K562 (cell line): Measurements from ENCODE around the gene CNGA4. TPM values are rescaled to one million over a fixed set of nuclear protein-coding genes. Genes with fewer than 3 reads are reported as not detected.

Experiments
- ATAC-seq: fragments of 200-7000 bp; cut with Tn5 transposase; 3 replicates; pipeline ENCODE4 v1.9.1; 2020; ENCODE audit warnings: moderate library complexity
- BruUV-seq: library from RNA; stranded (reverse); fragments of 400-500 nt; replicated peaks from 2 replicates; lab custom pipeline; 2021; lab: Mats Ljungman, UMichigan
- CTCF ChIA-PET: fragments of 300-600 bp; formaldehyde crosslinking; extraction: SDS; loops from one replicate; lab custom pipeline; 2021; ENCODE audit warnings: low intra/inter-chr PET ratio; lab: Yijun Ruan, JAX
- POLR2A ChIA-PET: fragments of 300-600, 350-650 bp; sonication (Branson Sonifier 250); formaldehyde crosslinking; extraction: SDS; loops from one replicate; lab custom pipeline; 2021; ENCODE audit warnings: antibody characterized with exemption, inconsistent platforms; lab: Yijun Ruan, JAX
- DNase-seq, 4 experiments: peaks; one replicate each; pipeline versions ENCODE4 v3.0.0 to v3.0.0-alpha.2; 2011 to 2018; ENCODE audit warnings: low spot score in 3 of 4, mixed read lengths in 3 of 4; ENCODE audit errors: extremely low read depth in 1 of 4
- FAIRE-seq: peaks from 2 replicates; lab custom pipeline; 2011; peaks lifted over from hg19 to GRCh38; lab: Jason Lieb, UNC
- H2AFZ ChIP-seq: 2 replicates; pipeline ENCODE4 v1.6.0; 2011; ENCODE audit warnings: low read depth, low read length, control low read depth, inconsistent platforms
- H3K27ac ChIP-seq: fragments of 200-600 bp; 3 replicates; pipeline ENCODE4 v1.8.0; 2011; ENCODE audit warnings: low read depth, mild to moderate bottlenecking, control low read depth, inconsistent platforms, low read length, moderate library complexity, mixed read lengths; ENCODE audit errors: extremely low read depth
- H3K27me3 ChIP-seq, 2 experiments: fragments of 300-600 bp in 1 of 2; 2 replicates in 1 of 2; 3 replicates in 1 of 2; pipeline versions ENCODE4 v1.6.0 to v1.8.0; 2011; ENCODE audit warnings: inconsistent platforms in 2 of 2, low read length in 2 of 2, mild to moderate bottlenecking in 1 of 2, mixed read lengths in 1 of 2, moderate library complexity in 1 of 2; ENCODE audit not compliant: control insufficient read depth in 2 of 2, insufficient read depth in 2 of 2
- H3K36me3 ChIP-seq: fragments of 300-600 bp; 3 replicates; pipeline ENCODE4 v1.8.0; 2011; ENCODE audit warnings: mild to moderate bottlenecking, low read length, inconsistent platforms; ENCODE audit not compliant: control insufficient read depth, insufficient read depth
- H3K4me1 ChIP-seq, 2 experiments: fragments of 200-600 bp in 1 of 2; replicated peaks in 1 of 2; 2 replicates in 1 of 2; 3 replicates in 1 of 2; pipeline versions ENCODE4 v1.5.1 to v1.8.0; 2011; ENCODE audit warnings: inconsistent platforms in 2 of 2, low read length in 2 of 2, mild to moderate bottlenecking in 1 of 2, mixed read lengths in 1 of 2, moderate library complexity in 1 of 2; ENCODE audit not compliant: control insufficient read depth in 2 of 2, insufficient read depth in 2 of 2
- H3K4me2 ChIP-seq: 2 replicates; pipeline ENCODE4 v1.6.1; 2011; ENCODE audit warnings: low read length, control low read depth, inconsistent platforms, mixed read lengths; ENCODE audit not compliant: insufficient read depth
- H3K4me3 ChIP-seq: fragments of 200-600 bp; sonication (generic), shearing (Covaris generic); 2 replicates; pipeline ENCODE4 v1.5.1; 2016; ENCODE audit warnings: control low read depth, inconsistent platforms
- H3K79me2 ChIP-seq: fragments of 200-600 bp; 3 replicates; pipeline ENCODE4 v1.8.0; 2011; ENCODE audit warnings: low read length, inconsistent platforms; ENCODE audit not compliant: control insufficient read depth, insufficient read depth
- H3K9ac ChIP-seq, 2 experiments: 2 replicates each; pipeline versions ENCODE4 v1.6.0 to v1.6.1; 2011; ENCODE audit warnings: low read depth in 2 of 2, low read length in 2 of 2, control low read depth in 1 of 2, inconsistent platforms in 1 of 2, mild to moderate bottlenecking in 1 of 2, mixed read lengths in 1 of 2; ENCODE audit not compliant: insufficient read depth in 1 of 2
- H3K9me1 ChIP-seq: one replicate; pipeline ENCODE4 v1.6.0; 2011; ENCODE audit warnings: inconsistent platforms, mild to moderate bottlenecking, low read length, moderate library complexity; ENCODE audit not compliant: control insufficient read depth, insufficient read depth
- H3K9me3 ChIP-seq: replicated peaks from 2 replicates; pipeline ENCODE4 v1.5.1; 2011; ENCODE audit warnings: low read depth, low read length, inconsistent platforms; ENCODE audit not compliant: control insufficient read depth, insufficient read depth
- H4K20me1 ChIP-seq: replicated peaks from 2 replicates; pipeline ENCODE4 v1.6.1; 2011; ENCODE audit warnings: low read length, inconsistent platforms, mixed read lengths; ENCODE audit not compliant: control insufficient read depth, insufficient read depth
- CBFA2T2 ChIP-seq: fragments of 450-650 bp; conservative IDR thresholded peaks from 2 replicates; pipeline ENCODE4 v1.6.1; 2017; ENCODE audit warnings: mild to moderate bottlenecking
- CTCFL ChIP-seq: IDR thresholded peaks from 2 replicates; pipeline ENCODE4 v1.6.1; 2011; ENCODE audit warnings: borderline replicate concordance, low read depth, mild to moderate bottlenecking, moderate library complexity, low read length; ENCODE audit not compliant: insufficient read depth, poor library complexity, severe bottlenecking
- ETV5 ChIP-seq: sonication (generic); formaldehyde crosslinking; IDR thresholded peaks from 2 replicates; pipeline ENCODE4 v1.4.0; 2020; ENCODE audit warnings: low read depth, mild to moderate bottlenecking, missing genetic modification reagents
- USF1 ChIP-seq: sonication (generic); formaldehyde crosslinking; IDR thresholded peaks from 2 replicates; pipeline ENCODE4 v1.9.0; 2022; ENCODE audit warnings: mild to moderate bottlenecking, missing genetic modification reagents
- ZC3H4 ChIP-seq: sonication (generic); formaldehyde crosslinking; IDR thresholded peaks from 2 replicates; pipeline ENCODE4 v1.9.0; 2021; ENCODE audit warnings: missing genetic modification reagents, borderline replicate concordance
- ZEB2 ChIP-seq: fragments of 450-650 bp; IDR thresholded peaks from 2 replicates; pipeline ENCODE4 v1.6.1; 2016
- ZKSCAN3 ChIP-seq: fragments of 250-450 bp; sonication (Bioruptor Pico); IDR thresholded peaks from 2 replicates; pipeline ENCODE4 v1.4.0; 2020
- ZNF146 ChIP-seq: IDR thresholded peaks from one replicate; pipeline ENCODE4 v1.6.1; 2018; ENCODE audit warnings: missing compliant biosample characterization; ENCODE audit not compliant: unreplicated experiment
- WGBS: fragments of 100-300 bp; shearing (Covaris generic); methylation state at CpG from one replicate; pipeline ENCODE4 v1.1.6; 2016; ENCODE audit warnings: low coverage, mixed read lengths; ENCODE audit not compliant: insufficient coverage; ENCODE audit errors: missing lambda C conversion rate; 5-methylcytosine and 5-hydroxymethylcytosine counted together
- in situ Hi-C: fragments of 300-500 bp; cut with MboI; formaldehyde crosslinking; loops from 4 replicates; pipeline ENCODE4 v1.15.0; 2018; ENCODE audit warnings: inconsistent platforms, mixed read lengths
- intact Hi-C: fragments of 100-400 bp; cut with micrococcal nuclease; formaldehyde crosslinking; loops from 2 replicates; pipeline ENCODE4 v1.14.2; 2022
- polyA plus RNA-seq, 8 experiments: library from polyadenylated mRNA; depleted of rRNA in 4 of 8; stranded (reverse) in 5 of 8; unstranded in 3 of 8; fragments of >200 nt; fragmentation: Nextera tagmentation in 2 of 8; fragmentation: Illumina TruSeq in 1 of 8; extraction: Ambion mirVana in 2 of 8; extraction: Trizol in 1 of 8; gene quantifications; 2 replicates each; pipeline versions ENCODE4 v1.2.1 to v1.2.3, GENCODE V29; 2011 to 2014; ENCODE audit warnings: inconsistent platforms in 1 of 8, missing spikeins in 1 of 8
- total RNA-seq, 7 experiments: library from RNA; depleted of rRNA in 6 of 7; stranded (reverse); fragments of >200 nt in 6 of 7; fragmentation: Illumina TruSeq in 2 of 7; extraction: Trizol in 2 of 7; gene quantifications; 2 replicates each; pipeline versions ENCODE4 v1.2.1 to v1.2.3, GENCODE V29; 2011 to 2021; ENCODE audit warnings: low replicate concordance in 1 of 7

The CNGA4 gene
- total and polyA plus RNA-seq, 9 of the 15 experiments (the other 6 are each of a cell fraction or from before 2014, with no cell fraction given): 0.04 to 0.09 (median 0.06) TPM; not detected in 6

- Histone ChIP-seq H3K9me1 (no peaks in the 10 kb centered on the region), H3K36me3 (no peaks in the 10 kb centered on the region), H3K9me3 (no peaks in the 10 kb centered on the region), H3K4me1 (no peaks in the 10 kb centered on the region), H3K79me2 (no peaks in the 10 kb centered on the region), H3K4me2 (no peak overlapping the region)
- CTCF ChIA-PET: no interaction called here
- intact Hi-C loops: no loop called here
- no TSS peak for BruUV-seq
- TF ChIP-seq USF1 (no peak), CBFA2T2 (no peak), ZKSCAN3 (CRISPR knock-in tag) (no peak), CTCFL (no peak), ZEB2 (no peak), ETV5 (CRISPR knock-in tag) (no peak), ZC3H4 (CRISPR knock-in tag) (no peak), ZNF146 (no peak)
- TF ChIP-seq, all 486 proteins: peak for 0
- whole genome bisulfite sequencing: 0% methylated on average over 3 of the region's 3 CpGs
- no peak for ATAC-seq
- H4K20me1 ChIP-seq: no peaks in the 10 kb centered on the region
- no peak overlapping the region for H3K4me3 ChIP-seq
- POLR2A ChIA-PET: interaction anchor here (0.6 to 2.0 kb wide), 3 partner anchors 24 to 154 kb away, joined by 3 to 4 read pairs (median 3); partner anchors contain the start of gene FHIP1B
- no peak overlapping the region for H3K9ac ChIP-seq
- in situ Hi-C loops: no loop called here
- H2AFZ ChIP-seq: no peak overlapping the region
- no peak overlapping the region for H3K27ac ChIP-seq
- FAIRE-seq: no peak
- peaks cover 27 to 32% of the 10 kb centered on the region in 2 experiments for H3K27me3 ChIP-seq
- DNase-seq: no peak
Observed at GRCh38 chr11:6258141-6258540, 19.3 kb downstream of the CNGA4 start.
